ENCODE data around the gene CCDC192. TPM values are rescaled to one million over a fixed set of nuclear protein-coding genes. Genes with fewer than 3 reads are reported as not detected.

The CCDC192 gene
- total RNA-seq, 1 experiment from 2014 or later, result not detected

DNA sequence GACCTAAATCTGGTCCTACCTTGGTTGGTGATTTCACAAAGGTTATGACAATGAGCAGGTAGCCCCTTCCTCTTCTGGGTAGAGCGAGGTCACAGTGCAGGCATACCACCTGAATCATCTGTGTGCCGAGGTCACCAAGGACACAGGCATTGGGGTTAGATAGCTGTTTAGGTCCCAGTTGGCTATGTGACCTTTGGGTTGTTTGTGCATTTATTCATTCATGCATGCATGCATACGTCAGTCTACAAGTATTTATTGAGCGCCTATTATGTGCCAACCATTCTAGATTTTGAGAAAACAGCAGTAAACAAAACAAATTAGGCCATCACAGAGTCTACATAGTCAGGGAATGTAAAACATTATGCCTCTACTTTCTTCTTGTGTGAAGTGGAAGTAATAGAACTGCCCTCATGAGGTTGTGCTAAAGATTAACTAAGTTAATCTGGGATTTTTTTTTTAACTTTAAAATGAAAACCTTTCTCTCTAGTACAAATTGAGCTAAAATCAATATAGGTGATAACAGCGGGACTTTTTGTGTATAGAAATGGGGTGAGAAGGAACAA lies 275.6 kb downstream of the CCDC192 start:
- Histone ChIP-seq H3K9me3 (no peaks in the 10 kb centered on the region), H3K27me3 (replicated peaks; ENCODE audit: control insufficient read depth, insufficient read depth, low read length) (no peaks in the 10 kb centered on the region), H3K4me3 (ENCODE audit: low read depth, low read length) (no peak overlapping the region), H3K4me1 (no peaks in the 10 kb centered on the region), H3K36me3 (ENCODE audit: control insufficient read depth, insufficient read depth, low read length) (no peaks in the 10 kb centered on the region)
- ChIA-PET POLR2A (no interaction called here), CTCF (no interaction called here)
- BruUV-seq (replicated peaks), result no TSS peak
- TF ChIP-seq, protein P1, sequence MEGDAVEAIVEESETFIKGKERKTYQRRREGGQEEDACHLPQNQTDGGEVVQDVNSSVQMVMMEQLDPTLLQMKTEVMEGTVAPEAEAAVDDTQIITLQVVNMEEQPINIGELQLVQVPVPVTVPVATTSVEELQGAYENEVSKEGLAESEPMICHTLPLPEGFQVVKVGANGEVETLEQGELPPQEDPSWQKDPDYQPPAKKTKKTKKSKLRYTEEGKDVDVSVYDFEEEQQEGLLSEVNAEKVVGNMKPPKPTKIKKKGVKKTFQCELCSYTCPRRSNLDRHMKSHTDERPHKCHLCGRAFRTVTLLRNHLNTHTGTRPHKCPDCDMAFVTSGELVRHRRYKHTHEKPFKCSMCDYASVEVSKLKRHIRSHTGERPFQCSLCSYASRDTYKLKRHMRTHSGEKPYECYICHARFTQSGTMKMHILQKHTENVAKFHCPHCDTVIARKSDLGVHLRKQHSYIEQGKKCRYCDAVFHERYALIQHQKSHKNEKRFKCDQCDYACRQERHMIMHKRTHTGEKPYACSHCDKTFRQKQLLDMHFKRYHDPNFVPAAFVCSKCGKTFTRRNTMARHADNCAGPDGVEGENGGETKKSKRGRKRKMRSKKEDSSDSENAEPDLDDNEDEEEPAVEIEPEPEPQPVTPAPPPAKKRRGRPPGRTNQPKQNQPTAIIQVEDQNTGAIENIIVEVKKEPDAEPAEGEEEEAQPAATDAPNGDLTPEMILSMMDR (IDR thresholded peaks at IDR 0.05; ENCODE audit: insufficient read depth in 1 of 2, low read depth in 1 of 2, low read length in 1 of 2, severe bottlenecking in 1 of 2, unreplicated experiment in 1 of 2), result no peak
- Mint-ChIP-seq H3K27me3 (ENCODE audit: insufficient read depth, unreplicated experiment) (no peaks in the 10 kb centered on the region), H3K36me3 (ENCODE audit: insufficient read depth, unreplicated experiment) (no peaks in the 10 kb centered on the region), H3K4me1 (ENCODE audit: low read depth, unreplicated experiment) (peaks cover 8% of the 10 kb centered on the region), H3K9me3 (ENCODE audit: unreplicated experiment) (no peaks in the 10 kb centered on the region), H3K4me3 (ENCODE audit: unreplicated experiment) (no peak overlapping the region), H3K27ac (ENCODE audit: unreplicated experiment) (no peak overlapping the region)
- DNase-seq, result no peak
- intact Hi-C loops (cut with micrococcal nuclease; ENCODE audit: unreplicated experiment), result loop anchor here (5.0 kb wide), 1 partner anchor 72 kb away; no protein-coding TSS in a partner anchor

DNA sequence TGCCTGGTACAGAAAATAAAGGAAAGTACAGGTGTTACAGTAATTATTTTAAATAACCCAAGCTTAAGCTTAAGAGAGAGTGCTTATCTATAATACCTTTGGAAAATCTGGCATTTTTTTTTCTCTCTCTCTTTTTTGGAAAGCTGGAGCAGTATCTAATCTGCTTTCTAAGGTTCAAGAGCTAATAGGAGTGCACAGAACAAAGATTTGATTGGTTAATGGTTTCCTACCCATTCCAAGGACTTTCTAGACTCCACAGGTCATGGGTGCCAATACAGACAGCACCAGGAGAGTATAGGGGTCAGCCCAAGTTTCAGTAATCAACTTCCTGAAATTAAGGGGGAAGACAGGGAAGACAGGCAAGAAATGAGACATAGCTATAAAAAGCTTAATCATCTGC lies 276.3 kb downstream of the CCDC192 start:
- ChIA-PET POLR2A (no interaction called here), CTCF (no interaction called here)
- Mint-ChIP-seq H3K27me3 (ENCODE audit: insufficient read depth, unreplicated experiment) (no peaks in the 10 kb centered on the region), H3K9me3 (ENCODE audit: unreplicated experiment) (no peaks in the 10 kb centered on the region), H3K36me3 (ENCODE audit: insufficient read depth, unreplicated experiment) (no peaks in the 10 kb centered on the region), H3K4me3 (ENCODE audit: unreplicated experiment) (no peak overlapping the region), H3K27ac (ENCODE audit: unreplicated experiment) (no peak overlapping the region), H3K4me1 (ENCODE audit: low read depth, unreplicated experiment) (peaks cover 8% of the 10 kb centered on the region)
- intact Hi-C loops (cut with micrococcal nuclease; ENCODE audit: unreplicated experiment), result loop anchor here (5.0 kb wide), 1 partner anchor 72 kb away; no protein-coding TSS in a partner anchor
- H3K4me3 ChIP-seq (ENCODE audit: low read depth, low read length), result no peak overlapping the region
- no peaks in the 10 kb centered on the region for H3K27me3 ChIP-seq (replicated peaks; ENCODE audit: control insufficient read depth, insufficient read depth, low read length)
- no TSS peak for BruUV-seq (replicated peaks)
- no peaks in the 10 kb centered on the region for H3K9me3 ChIP-seq
- H3K36me3 ChIP-seq (ENCODE audit: control insufficient read depth, insufficient read depth, low read length), result no peaks in the 10 kb centered on the region
- DNase-seq, result no peak
- TF ChIP-seq, protein P1 (IDR thresholded peaks at IDR 0.05; ENCODE audit: insufficient read depth in 1 of 2, low read depth in 1 of 2, low read length in 1 of 2, severe bottlenecking in 1 of 2, unreplicated experiment in 1 of 2), result no peak
- H3K4me1 ChIP-seq, result no peaks in the 10 kb centered on the region

DNA sequence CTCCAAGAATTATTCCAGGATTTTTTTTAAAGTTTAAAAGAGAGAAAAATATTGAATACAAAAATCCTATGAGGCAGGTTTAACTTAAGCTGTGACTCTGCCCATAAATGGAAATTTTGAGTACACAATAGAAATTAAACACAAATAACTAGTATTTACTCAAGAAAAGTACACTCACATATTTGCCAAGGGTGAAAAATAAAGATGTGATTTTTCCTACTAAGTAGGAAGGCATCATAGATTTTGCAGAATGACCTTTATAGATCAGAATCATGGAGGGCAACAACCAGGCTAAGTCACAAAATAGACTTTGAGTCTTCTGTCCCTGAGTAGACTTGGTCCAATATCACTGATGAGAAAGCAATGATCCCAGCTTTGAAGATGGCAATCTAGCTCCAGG lies 277.7 kb downstream of the CCDC192 start:
- Mint-ChIP-seq H3K4me1 (ENCODE audit: low read depth, unreplicated experiment) (peaks cover 8% of the 10 kb centered on the region), H3K36me3 (ENCODE audit: insufficient read depth, unreplicated experiment) (no peaks in the 10 kb centered on the region), H3K27ac (ENCODE audit: unreplicated experiment) (no peak overlapping the region), H3K4me3 (ENCODE audit: unreplicated experiment) (no peak overlapping the region), H3K27me3 (ENCODE audit: insufficient read depth, unreplicated experiment) (no peaks in the 10 kb centered on the region), H3K9me3 (ENCODE audit: unreplicated experiment) (no peaks in the 10 kb centered on the region)
- no peak overlapping the region for H3K4me3 ChIP-seq (ENCODE audit: low read depth, low read length)
- H3K4me1 ChIP-seq, result no peaks in the 10 kb centered on the region
- no peaks in the 10 kb centered on the region for H3K36me3 ChIP-seq (ENCODE audit: control insufficient read depth, insufficient read depth, low read length)
- BruUV-seq (replicated peaks), result no TSS peak
- intact Hi-C loops (cut with micrococcal nuclease; ENCODE audit: unreplicated experiment), result no loop called here
- no peaks in the 10 kb centered on the region for H3K27me3 ChIP-seq (replicated peaks; ENCODE audit: control insufficient read depth, insufficient read depth, low read length)
- no peak for DNase-seq
- ChIA-PET CTCF (no interaction called here), POLR2A (no interaction called here)
- TF ChIP-seq, protein P1 (IDR thresholded peaks at IDR 0.05; ENCODE audit: insufficient read depth in 1 of 2, low read depth in 1 of 2, low read length in 1 of 2, severe bottlenecking in 1 of 2, unreplicated experiment in 1 of 2), result no peak
- no peaks in the 10 kb centered on the region for H3K9me3 ChIP-seq
